ENCODE measurements around the gene CABLES1.

DNA sequence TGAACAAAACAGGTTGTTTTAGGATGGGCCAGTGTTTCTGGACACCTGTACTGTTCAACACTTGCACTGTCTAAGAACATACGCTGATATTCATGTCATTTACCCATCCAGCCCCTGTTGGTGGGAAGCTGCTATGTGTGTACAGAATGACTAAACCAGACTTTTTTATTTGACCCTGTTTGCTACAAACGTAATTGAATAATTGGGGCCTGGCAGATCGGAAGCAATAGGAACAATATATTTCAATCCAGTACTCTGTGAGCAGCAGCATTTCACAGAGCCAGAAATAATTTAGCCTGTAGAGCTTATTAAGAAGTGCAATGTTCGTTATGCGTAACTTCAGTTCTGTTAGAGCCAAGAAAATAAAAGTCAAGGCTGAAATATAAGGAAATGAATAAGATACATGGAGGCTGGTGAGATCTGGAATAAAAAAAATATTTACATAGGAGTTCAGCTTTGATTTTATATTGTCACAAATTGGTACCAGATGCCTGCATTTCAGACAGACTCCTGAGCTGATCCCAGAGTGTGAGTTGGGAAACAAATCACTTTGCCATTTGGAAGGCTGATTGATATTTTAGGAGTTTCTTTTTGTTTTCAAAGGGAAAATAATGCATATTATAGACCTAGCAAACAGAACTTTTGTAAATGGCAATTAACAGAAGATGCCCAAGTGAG is 19.7 kb downstream of the CABLES1 start:
- TF ChIP-seq, protein P1, sequence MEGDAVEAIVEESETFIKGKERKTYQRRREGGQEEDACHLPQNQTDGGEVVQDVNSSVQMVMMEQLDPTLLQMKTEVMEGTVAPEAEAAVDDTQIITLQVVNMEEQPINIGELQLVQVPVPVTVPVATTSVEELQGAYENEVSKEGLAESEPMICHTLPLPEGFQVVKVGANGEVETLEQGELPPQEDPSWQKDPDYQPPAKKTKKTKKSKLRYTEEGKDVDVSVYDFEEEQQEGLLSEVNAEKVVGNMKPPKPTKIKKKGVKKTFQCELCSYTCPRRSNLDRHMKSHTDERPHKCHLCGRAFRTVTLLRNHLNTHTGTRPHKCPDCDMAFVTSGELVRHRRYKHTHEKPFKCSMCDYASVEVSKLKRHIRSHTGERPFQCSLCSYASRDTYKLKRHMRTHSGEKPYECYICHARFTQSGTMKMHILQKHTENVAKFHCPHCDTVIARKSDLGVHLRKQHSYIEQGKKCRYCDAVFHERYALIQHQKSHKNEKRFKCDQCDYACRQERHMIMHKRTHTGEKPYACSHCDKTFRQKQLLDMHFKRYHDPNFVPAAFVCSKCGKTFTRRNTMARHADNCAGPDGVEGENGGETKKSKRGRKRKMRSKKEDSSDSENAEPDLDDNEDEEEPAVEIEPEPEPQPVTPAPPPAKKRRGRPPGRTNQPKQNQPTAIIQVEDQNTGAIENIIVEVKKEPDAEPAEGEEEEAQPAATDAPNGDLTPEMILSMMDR (IDR thresholded peaks at IDR 0.05) = no peak
- TF ChIP-seq POLR2AphosphoS5 (IDR thresholded peaks at IDR 0.05; ENCODE audit: low read depth, low read length) (no peak), TCF7L2 (IDR thresholded peaks at IDR 0.05; ENCODE audit: low read depth, low read length) (no peak)
- TF ChIP-seq, protein P2, sequence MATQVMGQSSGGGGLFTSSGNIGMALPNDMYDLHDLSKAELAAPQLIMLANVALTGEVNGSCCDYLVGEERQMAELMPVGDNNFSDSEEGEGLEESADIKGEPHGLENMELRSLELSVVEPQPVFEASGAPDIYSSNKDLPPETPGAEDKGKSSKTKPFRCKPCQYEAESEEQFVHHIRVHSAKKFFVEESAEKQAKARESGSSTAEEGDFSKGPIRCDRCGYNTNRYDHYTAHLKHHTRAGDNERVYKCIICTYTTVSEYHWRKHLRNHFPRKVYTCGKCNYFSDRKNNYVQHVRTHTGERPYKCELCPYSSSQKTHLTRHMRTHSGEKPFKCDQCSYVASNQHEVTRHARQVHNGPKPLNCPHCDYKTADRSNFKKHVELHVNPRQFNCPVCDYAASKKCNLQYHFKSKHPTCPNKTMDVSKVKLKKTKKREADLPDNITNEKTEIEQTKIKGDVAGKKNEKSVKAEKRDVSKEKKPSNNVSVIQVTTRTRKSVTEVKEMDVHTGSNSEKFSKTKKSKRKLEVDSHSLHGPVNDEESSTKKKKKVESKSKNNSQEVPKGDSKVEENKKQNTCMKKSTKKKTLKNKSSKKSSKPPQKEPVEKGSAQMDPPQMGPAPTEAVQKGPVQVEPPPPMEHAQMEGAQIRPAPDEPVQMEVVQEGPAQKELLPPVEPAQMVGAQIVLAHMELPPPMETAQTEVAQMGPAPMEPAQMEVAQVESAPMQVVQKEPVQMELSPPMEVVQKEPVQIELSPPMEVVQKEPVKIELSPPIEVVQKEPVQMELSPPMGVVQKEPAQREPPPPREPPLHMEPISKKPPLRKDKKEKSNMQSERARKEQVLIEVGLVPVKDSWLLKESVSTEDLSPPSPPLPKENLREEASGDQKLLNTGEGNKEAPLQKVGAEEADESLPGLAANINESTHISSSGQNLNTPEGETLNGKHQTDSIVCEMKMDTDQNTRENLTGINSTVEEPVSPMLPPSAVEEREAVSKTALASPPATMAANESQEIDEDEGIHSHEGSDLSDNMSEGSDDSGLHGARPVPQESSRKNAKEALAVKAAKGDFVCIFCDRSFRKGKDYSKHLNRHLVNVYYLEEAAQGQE (IDR thresholded peaks at IDR 0.05; ENCODE audit: insufficient read depth in 1 of 2, low read depth in 2 of 2, low read length in 1 of 2) = no peak

Measured in Panc1 (cell line).